ENCODE measurements around the gene TLR6. TPM values are rescaled to one million over a fixed set of nuclear protein-coding genes. Genes with fewer than 3 reads are reported as not detected.
"Not testable (repeated sequence)": the region's sequence is repeated elsewhere in the genome, so short reads cannot be mapped to it uniquely, and the experiment has no call there.

The TLR6 gene
- total RNA-seq, 1 donor = 9.2 TPM

DNA sequence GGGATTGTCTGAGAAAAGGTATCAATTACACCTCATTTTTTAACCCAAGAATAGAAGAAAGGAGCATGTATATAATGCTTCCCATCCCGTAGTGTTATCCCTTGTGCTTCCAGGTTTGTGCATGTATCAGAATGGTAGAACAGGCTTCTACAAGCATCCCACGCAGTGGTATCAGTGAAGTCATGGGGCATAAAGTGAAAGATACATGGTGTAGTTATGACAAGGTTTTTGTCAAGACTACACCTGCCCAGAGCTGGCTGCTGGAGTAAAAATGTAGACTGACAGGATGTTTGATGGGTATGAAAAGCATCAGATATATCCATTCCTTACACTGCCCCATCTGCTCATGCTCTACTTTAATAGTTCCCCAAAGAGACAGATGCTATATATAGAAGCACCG, 61.5 kb downstream of the TLR6 start:
- Histone ChIP-seq H3K4me1 (ENCODE audit: insufficient read depth, low read length) (peaks cover 35% of the 10 kb centered on the region), H3K9me3 (ENCODE audit: low read depth, low read length) (peaks cover 34% of the 10 kb centered on the region), H3K4me3 (ENCODE audit: low read length) (no peak overlapping the region), H3K27me3 (ENCODE audit: insufficient read depth, low read length) (no peaks in the 10 kb centered on the region)

DNA sequence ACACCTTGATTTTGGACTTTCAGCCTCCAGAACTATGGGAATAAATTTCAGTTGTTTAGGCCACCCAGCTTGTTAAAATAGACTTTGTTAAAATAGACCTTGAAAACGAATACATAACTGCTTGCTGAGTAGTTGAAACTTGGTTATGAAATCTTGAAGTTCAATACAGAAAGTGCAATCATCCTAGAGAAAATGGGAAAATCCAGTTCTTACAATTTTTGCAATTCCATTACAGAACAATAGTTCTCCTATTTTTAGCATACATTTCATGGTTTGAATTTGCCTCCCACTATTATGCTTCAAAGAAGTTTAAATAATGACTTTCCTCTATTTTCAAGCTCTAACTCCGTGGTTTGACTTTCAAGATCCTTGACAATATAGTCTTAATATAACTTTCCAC, 62.6 kb downstream of the TLR6 start:
- H3K4me3 ChIP-seq (ENCODE audit: low read length) = no peak overlapping the region
- H3K4me1 ChIP-seq (ENCODE audit: insufficient read depth, low read length) = peaks cover 41% of the 10 kb centered on the region
- no peaks in the 10 kb centered on the region for H3K27me3 ChIP-seq (ENCODE audit: insufficient read depth, low read length)
- peaks cover 27% of the 10 kb centered on the region for H3K9me3 ChIP-seq (ENCODE audit: low read depth, low read length)

DNA sequence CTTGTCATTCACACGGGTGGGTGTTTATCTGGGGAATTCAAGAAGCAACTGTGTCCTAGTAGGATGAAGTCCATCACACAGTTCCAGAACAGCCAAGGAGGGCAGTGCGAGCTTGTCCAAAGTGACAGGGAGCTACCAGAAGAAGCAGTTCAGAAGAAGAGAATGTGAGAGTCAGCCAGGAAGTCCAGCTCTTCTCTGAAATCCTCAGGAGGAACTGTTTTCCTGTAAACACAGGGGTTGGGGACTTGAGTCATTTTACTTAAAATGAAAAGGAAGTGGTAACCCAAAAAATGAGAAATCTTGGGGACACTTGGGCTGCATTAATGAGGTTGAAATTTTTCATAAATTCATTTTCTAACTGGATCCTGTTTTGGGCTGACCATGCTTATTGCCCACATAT, 65.6 kb downstream of the TLR6 start:
- Histone ChIP-seq H3K4me3 (ENCODE audit: low read length) (no peak overlapping the region), H3K4me1 (ENCODE audit: insufficient read depth, low read length) (peaks cover 59% of the 10 kb centered on the region), H3K27me3 (ENCODE audit: insufficient read depth, low read length) (no peaks in the 10 kb centered on the region), H3K9me3 (ENCODE audit: low read depth, low read length) (peaks cover 6% of the 10 kb centered on the region)

DNA sequence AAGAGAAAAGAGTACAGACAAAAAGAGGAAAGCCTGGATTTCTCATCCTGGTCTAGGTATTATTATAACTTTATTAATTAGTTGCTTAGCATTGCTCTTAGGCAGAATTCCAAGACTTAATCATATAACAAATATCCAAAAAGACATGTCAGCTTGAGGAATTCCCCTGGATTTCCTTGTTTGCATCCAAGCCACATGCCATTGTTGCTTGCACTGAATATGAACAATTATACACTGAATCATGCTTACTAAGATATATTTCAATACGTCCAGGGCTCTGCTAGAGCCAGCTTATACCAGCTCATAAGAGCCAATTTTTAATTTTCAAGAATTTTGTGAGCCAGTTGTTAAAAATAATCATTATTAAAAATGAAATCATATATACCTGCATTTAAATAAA, 68.3 kb downstream of the TLR6 start:
- no peaks in the 10 kb centered on the region for H3K9me3 ChIP-seq (ENCODE audit: low read depth, low read length)
- H3K4me3 ChIP-seq (ENCODE audit: low read length) = no peak overlapping the region
- peaks cover 70% of the 10 kb centered on the region for H3K4me1 ChIP-seq (ENCODE audit: insufficient read depth, low read length)
- H3K27me3 ChIP-seq (ENCODE audit: insufficient read depth, low read length) = no peaks in the 10 kb centered on the region

DNA sequence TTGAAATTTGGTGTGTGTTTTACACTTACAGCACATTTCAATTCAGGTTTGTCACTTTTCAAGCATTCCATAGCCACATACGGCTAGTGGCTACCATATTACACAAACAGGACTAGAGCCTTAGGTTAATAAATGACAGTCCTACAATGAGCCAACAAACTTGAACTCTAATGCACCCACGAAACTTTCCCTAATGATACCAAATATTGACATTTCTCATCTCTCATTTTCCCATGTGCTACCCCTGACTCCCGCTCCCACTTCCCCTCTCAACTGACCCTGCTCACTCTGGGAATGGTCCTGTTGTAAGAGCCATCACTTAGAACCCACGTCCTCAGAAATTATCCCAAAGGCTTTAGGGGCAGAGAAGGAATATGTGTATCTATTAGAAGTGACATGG, 68.9 kb downstream of the TLR6 start:
- Histone ChIP-seq H3K9me3 (ENCODE audit: low read depth, low read length) (no peaks in the 10 kb centered on the region), H3K4me3 (ENCODE audit: low read length) (no peak overlapping the region), H3K4me1 (ENCODE audit: insufficient read depth, low read length) (peaks cover 72% of the 10 kb centered on the region), H3K27me3 (ENCODE audit: insufficient read depth, low read length) (no peaks in the 10 kb centered on the region)

DNA sequence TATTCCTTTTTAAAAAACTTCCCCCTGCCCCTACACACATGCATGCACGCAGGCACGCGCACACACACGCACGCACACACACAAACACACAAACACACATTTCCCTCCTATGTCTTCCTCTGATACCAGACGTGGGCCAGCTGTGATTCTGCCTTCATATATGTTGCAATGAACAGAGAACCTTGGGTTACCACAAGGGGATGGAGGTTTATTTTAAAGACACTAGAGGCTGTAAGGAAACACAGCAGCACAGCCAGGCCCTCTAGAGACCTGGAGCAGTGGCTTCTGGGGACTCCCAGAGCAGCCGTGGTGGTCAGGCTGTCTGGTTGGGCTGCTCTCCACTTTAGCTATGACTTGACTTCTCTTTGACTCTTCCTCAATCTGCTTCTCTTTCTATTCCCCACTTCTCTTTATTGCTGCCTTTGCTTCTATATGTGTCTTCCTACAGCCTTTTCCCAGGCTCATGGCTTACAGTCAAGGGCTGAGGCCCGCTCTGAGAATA, 70.7 kb downstream of the TLR6 start:
- peaks cover 60% of the 10 kb centered on the region for H3K4me1 ChIP-seq (ENCODE audit: insufficient read depth, low read length)
- H3K4me3 ChIP-seq (ENCODE audit: low read length) = no peak overlapping the region
- H3K27me3 ChIP-seq (ENCODE audit: insufficient read depth, low read length) = no peaks in the 10 kb centered on the region

DNA sequence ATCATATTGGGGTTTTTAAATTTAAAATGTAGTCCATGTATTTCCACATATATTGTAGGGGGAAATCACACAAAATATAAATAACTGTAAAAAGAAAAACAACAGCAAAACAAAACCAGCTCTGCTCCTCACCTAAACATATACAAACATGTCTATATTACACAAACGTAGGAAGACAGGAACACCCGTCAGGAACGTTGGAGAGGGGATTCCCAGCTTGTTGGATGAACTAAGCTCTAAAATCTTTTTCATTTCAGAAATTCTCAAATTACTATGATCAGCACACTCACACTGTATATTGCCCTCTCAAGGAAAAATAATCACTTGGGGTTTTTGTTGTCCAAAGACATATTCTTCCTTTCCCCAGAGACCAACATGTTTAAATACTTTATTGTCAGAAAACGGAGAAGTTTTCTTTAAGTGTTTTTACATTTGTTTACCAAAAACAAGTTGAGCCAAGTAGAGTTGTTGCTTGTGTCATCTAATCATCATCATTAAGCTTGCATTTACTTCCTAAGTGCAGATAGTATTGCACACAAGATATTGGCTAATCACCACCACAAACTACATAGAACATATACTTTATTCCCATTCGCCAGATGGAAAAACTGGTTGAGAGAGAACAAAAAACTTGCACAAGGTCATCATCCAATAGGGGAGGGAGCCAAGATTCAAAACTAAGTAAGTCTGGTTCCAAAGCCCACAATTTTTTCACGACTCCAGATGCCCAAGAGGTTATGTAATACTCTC, 71.4 kb downstream of the TLR6 start:
- peaks cover 53% of the 10 kb centered on the region for H3K4me1 ChIP-seq (ENCODE audit: insufficient read depth, low read length)
- H3K9me3 ChIP-seq (ENCODE audit: low read depth, low read length) = no peaks in the 10 kb centered on the region
- no peaks in the 10 kb centered on the region for H3K27me3 ChIP-seq (ENCODE audit: insufficient read depth, low read length)
- H3K4me3 ChIP-seq (ENCODE audit: low read length) = no peak overlapping the region

More for the DNA sequence above, 70.7 kb downstream of the TLR6 start:
- no peaks in the 10 kb centered on the region for H3K9me3 ChIP-seq (ENCODE audit: low read depth, low read length)

DNA sequence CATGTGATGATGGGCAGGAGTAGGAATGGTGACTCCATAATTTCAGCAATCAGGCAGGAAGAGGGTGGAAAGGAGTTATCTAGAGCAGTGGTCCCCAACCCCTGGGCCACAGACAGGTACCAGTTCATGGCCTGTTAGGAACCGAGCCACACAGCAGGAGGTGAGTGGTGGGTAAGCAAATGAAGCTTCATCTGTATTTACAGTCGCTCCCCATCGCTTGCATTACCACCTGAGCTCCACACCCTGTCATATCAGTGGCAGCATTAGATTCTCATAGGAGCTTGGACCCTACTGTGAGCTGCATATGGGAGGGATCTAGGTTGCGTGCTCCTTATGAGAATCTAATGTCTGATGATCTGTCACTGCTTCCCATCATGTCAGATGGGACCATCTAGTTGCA, 72.5 kb downstream of the TLR6 start:
- Histone ChIP-seq H3K9me3 (ENCODE audit: low read depth, low read length) (no peaks in the 10 kb centered on the region), H3K4me3 (ENCODE audit: low read length) (no peak overlapping the region), H3K27me3 (ENCODE audit: insufficient read depth, low read length) (no peaks in the 10 kb centered on the region), H3K4me1 (ENCODE audit: insufficient read depth, low read length) (peaks cover 46% of the 10 kb centered on the region)

DNA sequence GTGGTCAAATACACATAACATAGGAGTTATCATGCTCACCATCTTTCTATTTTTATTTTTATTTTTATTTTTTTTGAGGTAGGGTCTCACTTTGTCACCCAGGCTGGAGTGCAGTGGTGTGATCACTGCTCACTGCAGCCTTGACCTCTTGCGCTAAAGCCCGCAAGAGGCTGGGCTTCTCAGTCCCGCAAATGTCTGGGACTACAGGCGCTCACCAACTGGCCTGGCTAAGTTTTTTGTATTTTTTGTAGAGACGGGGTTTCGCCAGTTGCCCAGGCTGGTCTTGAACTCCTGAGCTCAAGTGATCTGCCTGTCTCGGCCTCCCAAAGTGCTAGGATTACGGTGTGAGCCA, 73.5 kb downstream of the TLR6 start:
- no peaks in the 10 kb centered on the region for H3K9me3 ChIP-seq (ENCODE audit: low read depth, low read length)
- H3K4me3 ChIP-seq (ENCODE audit: low read length) = no peak overlapping the region
- H3K4me1 ChIP-seq (ENCODE audit: insufficient read depth, low read length) = peaks cover 40% of the 10 kb centered on the region
- no peaks in the 10 kb centered on the region for H3K27me3 ChIP-seq (ENCODE audit: insufficient read depth, low read length)

DNA sequence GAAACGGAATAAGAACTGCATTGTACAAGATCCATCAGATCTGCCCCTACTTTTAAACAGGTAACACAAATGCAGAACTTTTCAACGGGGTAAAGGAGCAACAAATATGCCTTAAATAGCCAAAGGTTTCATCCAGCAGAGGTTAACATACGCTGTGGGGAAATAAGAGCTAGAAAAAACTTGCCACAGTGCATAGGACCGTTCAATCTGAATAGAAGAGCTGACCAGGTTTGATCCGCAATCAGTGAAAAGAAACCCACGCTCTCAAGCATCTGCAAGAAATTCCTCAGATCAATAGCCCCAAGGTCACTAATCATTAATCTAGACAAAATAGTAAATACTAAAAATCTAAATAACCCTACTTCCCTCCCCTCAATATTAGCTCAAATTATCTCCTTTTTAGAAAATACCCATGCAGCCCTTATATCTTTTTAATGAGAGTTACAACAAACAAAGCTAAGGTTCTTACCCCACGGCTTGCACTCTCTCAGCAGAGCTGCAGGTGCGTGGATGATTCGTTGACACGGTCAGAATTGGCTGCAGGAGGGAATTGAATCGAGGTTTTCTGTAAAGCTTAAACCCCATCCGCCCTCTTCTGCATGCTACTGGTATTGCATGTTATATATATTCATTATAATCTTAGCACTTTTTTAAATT, 74.0 kb downstream of the TLR6 start, which contains the start of gene TLR10:
TLR10 (minus strand) TSS at position 539 of the 657 bp plus-strand sequence. CDS start 7,400 bp downstream, outside the sequence.
- H3K4me3 ChIP-seq (ENCODE audit: low read length) = peak within 1 kb of the TSS; percentile 39
- H3K9me3 ChIP-seq (ENCODE audit: low read depth, low read length) = no peaks in the 10 kb centered on the region
- H3K27me3 ChIP-seq (ENCODE audit: insufficient read depth, low read length) = no peaks in the 10 kb centered on the region
- peaks cover 36% of the 10 kb centered on the region for H3K4me1 ChIP-seq (ENCODE audit: insufficient read depth, low read length)

DNA sequence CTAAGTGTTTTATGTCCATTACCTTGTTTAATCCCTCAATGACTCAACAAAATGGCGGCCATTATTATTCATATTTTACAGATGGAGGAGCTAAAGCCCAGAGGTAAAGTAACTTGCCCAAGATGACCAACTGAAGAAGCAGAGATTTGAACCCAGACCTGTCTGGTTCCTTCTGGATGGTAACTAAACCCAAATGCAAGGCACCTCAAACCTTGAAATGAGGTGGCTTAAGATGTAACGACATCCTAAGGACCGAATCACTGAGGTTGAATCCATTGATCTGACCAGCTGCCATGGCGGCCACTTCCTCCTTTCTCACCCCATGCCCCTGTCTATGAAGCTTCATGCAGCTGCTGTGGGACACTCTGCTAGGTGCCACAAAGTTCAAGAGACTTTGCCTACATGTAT, 74.8 kb downstream of the TLR6 start:
- Histone ChIP-seq H3K4me1 (ENCODE audit: insufficient read depth, low read length) (peaks cover 36% of the 10 kb centered on the region), H3K4me3 (ENCODE audit: low read length) (peak overlapping the region; percentile 39), H3K27me3 (ENCODE audit: insufficient read depth, low read length) (no peaks in the 10 kb centered on the region), H3K9me3 (ENCODE audit: low read depth, low read length) (no peaks in the 10 kb centered on the region)

DNA sequence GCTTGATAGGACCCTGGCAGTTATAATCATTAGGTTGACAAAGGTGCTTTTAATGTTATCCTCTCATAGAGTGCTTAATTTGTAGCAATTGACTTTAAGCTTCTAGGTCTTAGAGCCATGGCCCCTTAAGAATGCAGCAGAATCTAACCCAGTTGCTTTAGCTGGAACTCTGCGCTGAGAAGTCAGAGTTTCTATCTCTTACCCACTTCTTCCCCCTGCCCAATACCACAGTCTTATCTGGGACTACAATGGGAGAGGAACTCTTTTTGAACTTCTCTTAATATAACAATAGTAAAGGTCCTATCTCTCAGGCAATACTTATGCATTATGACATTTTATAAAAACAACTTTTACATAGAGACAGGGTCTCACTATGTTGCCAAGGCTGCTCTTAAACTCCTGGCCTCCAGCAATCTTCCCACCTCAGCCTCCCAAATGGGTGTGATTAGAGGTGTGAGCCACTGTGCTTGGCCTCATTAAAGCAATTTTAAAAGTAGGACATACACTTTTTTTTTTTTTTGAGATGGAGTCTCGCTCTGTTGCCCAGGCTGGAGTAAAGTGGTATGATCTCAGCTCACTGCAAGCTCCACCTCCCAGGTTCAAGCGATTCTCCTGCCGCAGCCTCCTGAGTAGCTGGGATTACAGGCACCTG, 75.7 kb downstream of the TLR6 start:
- H3K4me1 ChIP-seq (ENCODE audit: insufficient read depth, low read length) = peaks cover 27% of the 10 kb centered on the region
- H3K4me3 ChIP-seq (ENCODE audit: low read length) = no peak overlapping the region
- no peaks in the 10 kb centered on the region for H3K9me3 ChIP-seq (ENCODE audit: low read depth, low read length)
- no peaks in the 10 kb centered on the region for H3K27me3 ChIP-seq (ENCODE audit: insufficient read depth, low read length)

DNA sequence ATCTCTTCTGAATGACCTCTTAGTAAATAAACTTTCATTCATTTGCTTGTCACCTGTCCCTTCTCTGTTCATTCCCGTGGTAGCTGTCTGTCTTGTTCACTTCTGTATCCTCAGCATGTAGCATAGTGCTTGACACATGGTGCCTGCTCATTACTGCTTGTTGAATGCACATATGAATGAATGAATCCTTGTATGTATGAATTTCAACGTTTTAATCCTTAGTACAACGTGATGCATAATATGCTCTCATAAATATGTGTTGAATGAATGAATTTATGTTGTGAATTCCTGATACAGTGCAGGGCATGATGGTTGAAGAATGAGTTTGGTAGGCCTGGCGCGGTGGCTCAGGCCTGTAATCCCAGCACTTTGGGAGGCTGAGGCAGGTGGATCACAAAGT, 76.8 kb downstream of the TLR6 start:
- Histone ChIP-seq H3K9me3 (ENCODE audit: low read depth, low read length) (no peaks in the 10 kb centered on the region), H3K27me3 (ENCODE audit: insufficient read depth, low read length) (no peaks in the 10 kb centered on the region), H3K4me1 (ENCODE audit: insufficient read depth, low read length) (peaks cover 20% of the 10 kb centered on the region), H3K4me3 (ENCODE audit: low read length) (no peak overlapping the region)

DNA sequence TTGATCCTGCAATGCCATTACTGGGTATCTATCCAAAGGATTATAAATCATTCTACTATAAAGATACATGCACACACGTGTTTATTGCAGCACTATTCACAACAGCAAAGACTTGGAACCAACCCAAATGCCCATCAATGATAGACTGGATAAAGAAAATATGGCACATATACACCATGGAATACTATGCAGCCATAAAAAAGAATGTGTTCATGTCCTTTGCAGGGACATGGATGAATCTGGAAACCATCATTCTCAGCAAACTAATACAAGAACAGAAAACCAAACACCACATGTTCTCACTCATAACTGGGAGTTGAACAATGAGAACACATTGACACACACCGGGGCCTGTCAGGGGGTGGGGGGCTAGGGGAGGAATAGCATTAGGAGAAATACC, 78.7 kb downstream of the TLR6 start:
- not testable (repeated sequence) for H3K9me3 ChIP-seq (ENCODE audit: low read depth, low read length); H3K4me3 ChIP-seq (ENCODE audit: low read length); H3K27me3 ChIP-seq (ENCODE audit: insufficient read depth, low read length)
- peaks cover 21% of the 10 kb centered on the region for H3K4me1 ChIP-seq (ENCODE audit: insufficient read depth, low read length)

DNA sequence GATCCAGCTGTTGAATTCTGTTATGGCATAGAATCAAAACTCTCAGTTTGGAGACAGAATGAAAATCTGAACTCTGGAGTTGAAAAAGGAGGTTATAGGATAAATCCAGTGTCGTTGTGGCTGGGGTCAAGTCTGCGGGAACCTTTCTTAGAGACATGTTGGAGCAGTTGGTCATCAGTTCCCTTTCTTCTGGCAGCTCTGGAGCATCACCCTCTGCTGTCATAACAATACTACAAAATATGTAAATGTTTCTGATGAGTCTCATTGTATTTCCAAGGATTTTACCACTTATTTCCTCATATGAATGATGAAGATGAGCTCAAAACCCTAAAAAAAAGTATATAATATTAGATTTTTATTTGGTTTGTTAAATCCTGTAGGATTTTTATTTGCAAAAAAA, 81.3 kb downstream of the TLR6 start:
- Histone ChIP-seq H3K27me3 (ENCODE audit: insufficient read depth, low read length) (no peaks in the 10 kb centered on the region), H3K4me3 (ENCODE audit: low read length) (no peak overlapping the region), H3K9me3 (ENCODE audit: low read depth, low read length) (no peaks in the 10 kb centered on the region), H3K4me1 (ENCODE audit: insufficient read depth, low read length) (peaks cover 15% of the 10 kb centered on the region)

Measured in mononuclear cell (primary cell).